Astrocyte (in vitro differentiated cells and primary cell): ENCODE data around the gene KIR2DL3. TPM values are rescaled to one million over a fixed set of nuclear protein-coding genes. Genes with fewer than 3 reads are reported as not detected.
"Not testable (repeated sequence)": the region's sequence is repeated elsewhere in the genome, so short reads cannot be mapped to it uniquely, and the experiment has no call there.

Source experiments
- DNase-seq: peaks from one replicate; pipeline ENCODE4 v3.0.0-alpha.2; 2010; ENCODE audit warnings: low read depth
- FAIRE-seq: peaks from 2 replicates; lab custom pipeline; 2011; peaks lifted over from hg19 to GRCh38; lab: Jason Lieb, UNC
- H2AFZ ChIP-seq: 2 replicates; pipeline ENCODE4 v1.6.0; 2012; ENCODE audit warnings: low read depth, low read length, inconsistent platforms
- H3K27ac ChIP-seq: 2 replicates; pipeline ENCODE4 v1.5.1; 2011; ENCODE audit warnings: low read depth, low read length, inconsistent platforms
- H3K27me3 ChIP-seq: 2 replicates; pipeline ENCODE4 v1.6.0; 2011; ENCODE audit warnings: low read length, inconsistent platforms; ENCODE audit not compliant: insufficient read depth
- H3K36me3 ChIP-seq: 2 replicates; pipeline ENCODE4 v1.5.1; 2011; ENCODE audit warnings: low read length, inconsistent platforms; ENCODE audit not compliant: insufficient read depth
- H3K4me1 ChIP-seq: 2 replicates; pipeline ENCODE4 v1.5.1; 2011; ENCODE audit warnings: low read length, inconsistent platforms; ENCODE audit not compliant: insufficient read depth
- H3K4me2 ChIP-seq: 2 replicates; pipeline ENCODE4 v1.6.0; 2012; ENCODE audit warnings: low read length, inconsistent platforms
- H3K4me3 ChIP-seq: 2 replicates; pipeline ENCODE4 v1.5.1; 2011; ENCODE audit warnings: low read depth, mild to moderate bottlenecking, low read length, inconsistent platforms; ENCODE audit not compliant: insufficient read depth
- H3K79me2 ChIP-seq: 2 replicates; pipeline ENCODE4 v1.6.0; 2012; ENCODE audit warnings: mild to moderate bottlenecking, low read length, inconsistent platforms; ENCODE audit not compliant: insufficient read depth
- H3K9ac ChIP-seq: 2 replicates; pipeline ENCODE4 v1.6.0; 2012; ENCODE audit warnings: mild to moderate bottlenecking, low read length, inconsistent platforms
- H3K9me3 ChIP-seq: 2 replicates; pipeline ENCODE4 v1.5.1; 2012; ENCODE audit warnings: low read depth, mild to moderate bottlenecking, low read length, inconsistent platforms; ENCODE audit not compliant: insufficient read depth
- H4K20me1 ChIP-seq: 2 replicates; pipeline ENCODE4 v1.6.0; 2012; ENCODE audit warnings: low read length, inconsistent platforms; ENCODE audit not compliant: insufficient read depth
- H3K27ac Mint-ChIP-seq: one replicate; pipeline ENCODE4 v1.8.0; 2021; ENCODE audit warnings: mild to moderate bottlenecking, mixed read lengths; ENCODE audit not compliant: unreplicated experiment
- H3K27me3 Mint-ChIP-seq: one replicate; pipeline ENCODE4 v1.8.0; 2021; ENCODE audit warnings: low read depth, mixed read lengths; ENCODE audit not compliant: unreplicated experiment
- H3K36me3 Mint-ChIP-seq: one replicate; pipeline ENCODE4 v1.8.0; 2021; ENCODE audit warnings: low read depth, mixed read lengths; ENCODE audit not compliant: unreplicated experiment
- H3K4me1 Mint-ChIP-seq: one replicate; pipeline ENCODE4 v1.8.0; 2021; ENCODE audit warnings: low read depth, mixed read lengths; ENCODE audit not compliant: unreplicated experiment
- H3K4me3 Mint-ChIP-seq: one replicate; pipeline ENCODE4 v1.8.0; 2021; ENCODE audit warnings: mild to moderate bottlenecking, moderate library complexity, mixed read lengths; ENCODE audit not compliant: unreplicated experiment
- H3K9me3 Mint-ChIP-seq: one replicate; pipeline ENCODE4 v1.8.0; 2021; ENCODE audit warnings: mild to moderate bottlenecking, mixed read lengths; ENCODE audit not compliant: unreplicated experiment
- total RNA-seq: library from RNA; stranded (reverse); gene quantifications from 2 replicates; pipeline ENCODE4 v1.2.1, GENCODE V29; 2021

KIR2DL3 gene
- total RNA-seq, 1 donor from 2014 or later, result not detected

DNA sequence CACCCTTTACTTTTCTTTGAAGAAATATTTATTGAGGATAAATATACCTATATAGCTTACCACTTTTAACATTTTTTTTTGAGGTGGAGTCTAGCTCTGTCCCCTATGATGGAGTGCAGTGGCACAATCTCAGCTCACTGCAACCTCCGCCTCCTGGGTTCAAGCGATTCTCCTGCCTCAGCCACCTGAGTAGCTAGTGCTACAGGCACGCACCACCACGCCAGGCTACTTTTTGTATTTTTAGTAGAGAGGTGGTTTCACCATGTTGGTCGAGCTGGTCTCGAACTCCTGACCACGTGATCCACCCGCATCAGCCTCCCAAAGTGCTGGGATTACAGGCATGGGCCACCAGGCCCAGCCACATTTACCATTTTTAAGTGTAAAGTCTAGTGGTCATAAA, 37.5 kb downstream of the KIR2DL3 start:
- H3K4me2 ChIP-seq, DNase-seq, H3K27ac Mint-ChIP-seq, H3K36me3 ChIP-seq, H3K4me3 Mint-ChIP-seq, H3K27me3 ChIP-seq, H3K27me3 Mint-ChIP-seq, H3K9me3 ChIP-seq, H3K36me3 Mint-ChIP-seq, H3K4me1 ChIP-seq, H2AFZ ChIP-seq, H3K4me1 Mint-ChIP-seq, H3K27ac ChIP-seq, H4K20me1 ChIP-seq, H3K79me2 ChIP-seq, H3K4me3 ChIP-seq, H3K9ac ChIP-seq, FAIRE-seq: not testable (repeated sequence)
- H3K9me3 Mint-ChIP-seq, result peaks cover 13% of the 10 kb centered on the region

DNA sequence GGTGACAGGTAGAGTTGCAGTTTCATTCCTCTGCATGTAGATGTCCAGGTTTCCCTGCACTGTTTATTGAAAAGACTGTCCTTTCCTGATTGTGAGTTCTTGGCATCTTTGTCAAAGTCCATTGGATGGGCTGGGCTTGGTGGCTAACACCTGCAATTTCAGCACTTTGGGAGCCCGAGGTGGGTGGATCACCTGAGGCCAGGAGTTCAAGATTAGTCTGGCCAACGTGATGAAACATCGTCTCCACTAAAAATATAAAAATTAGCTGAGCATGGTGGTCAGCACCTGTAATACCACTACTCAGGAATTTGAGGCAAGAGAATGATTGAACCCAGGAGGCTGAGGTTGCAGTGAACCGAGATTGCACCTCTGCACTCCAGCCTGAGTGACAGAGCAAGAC, 39.5 kb downstream of the KIR2DL3 start:
- H3K9me3 Mint-ChIP-seq, result peaks cover 13% of the 10 kb centered on the region

DNA sequence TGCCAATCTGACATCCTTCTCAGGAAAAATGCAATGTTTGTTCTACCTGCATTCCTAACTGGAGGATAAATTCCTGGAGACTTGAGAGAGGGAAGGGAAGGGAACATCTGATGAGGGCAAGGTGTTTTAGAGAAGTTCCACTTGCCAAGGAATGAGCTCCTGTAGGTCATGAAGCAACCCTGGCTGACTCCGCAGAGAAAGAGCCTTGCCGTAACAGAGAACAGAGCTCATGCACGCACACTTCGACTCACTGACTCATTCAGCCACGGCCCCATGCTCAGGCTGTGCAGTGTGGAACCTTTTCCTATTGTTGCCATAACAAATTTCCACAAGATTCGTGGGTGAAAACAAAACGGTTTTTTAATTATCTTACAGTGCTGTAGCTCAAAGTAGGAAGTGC, 40.6 kb downstream of the KIR2DL3 start:
- FAIRE-seq, result not testable (repeated sequence)

More for the DNA sequence above, 39.5 kb downstream of the KIR2DL3 start:
- H3K9me3 ChIP-seq, DNase-seq, H4K20me1 ChIP-seq, H3K4me1 ChIP-seq, H3K4me3 Mint-ChIP-seq, H3K4me1 Mint-ChIP-seq, H3K4me3 ChIP-seq, H2AFZ ChIP-seq, H3K36me3 ChIP-seq, H3K27me3 Mint-ChIP-seq, H3K27me3 ChIP-seq, H3K27ac Mint-ChIP-seq, H3K79me2 ChIP-seq, FAIRE-seq, H3K9ac ChIP-seq, H3K4me2 ChIP-seq, H3K36me3 Mint-ChIP-seq, H3K27ac ChIP-seq: not testable (repeated sequence)

DNA sequence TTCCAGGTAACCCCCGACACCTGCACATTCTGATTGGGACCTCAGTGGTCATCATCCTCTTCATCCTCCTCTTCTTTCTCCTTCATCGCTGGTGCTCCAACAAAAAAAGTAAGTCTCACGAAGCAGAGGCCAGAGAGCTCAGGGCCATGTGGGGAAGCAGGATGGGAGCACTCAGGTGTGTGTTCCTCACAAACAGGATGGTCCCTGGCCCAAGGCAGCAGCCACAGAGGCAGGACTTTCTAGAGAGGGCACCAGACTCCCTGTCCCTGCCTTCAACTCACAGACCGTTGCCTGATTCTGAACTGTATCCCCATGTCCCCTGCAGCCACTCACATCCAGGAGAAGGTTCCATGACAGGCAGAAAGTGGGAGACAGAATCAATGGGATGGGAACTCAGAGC, 44.6 kb downstream of the KIR2DL3 start:
- not testable (repeated sequence) for H3K27me3 ChIP-seq, FAIRE-seq, H3K9me3 ChIP-seq, H3K4me1 ChIP-seq, H3K36me3 Mint-ChIP-seq, H3K27ac Mint-ChIP-seq, H3K36me3 ChIP-seq, H3K4me2 ChIP-seq, H3K4me3 ChIP-seq, H3K4me1 Mint-ChIP-seq, H4K20me1 ChIP-seq, H3K79me2 ChIP-seq, H3K27me3 Mint-ChIP-seq, H3K27ac ChIP-seq, DNase-seq, H3K4me3 Mint-ChIP-seq, H2AFZ ChIP-seq, H3K9ac ChIP-seq
- H3K9me3 Mint-ChIP-seq, result peaks cover 23% of the 10 kb centered on the region

More for the DNA sequence above, 40.6 kb downstream of the KIR2DL3 start:
- not testable (repeated sequence) for H3K4me3 ChIP-seq, H3K27ac ChIP-seq, H3K27ac Mint-ChIP-seq, H3K79me2 ChIP-seq, H3K9me3 ChIP-seq, H3K4me2 ChIP-seq, H3K4me1 Mint-ChIP-seq, H3K9ac ChIP-seq, H3K27me3 ChIP-seq, H4K20me1 ChIP-seq, H3K27me3 Mint-ChIP-seq, DNase-seq, H3K36me3 ChIP-seq, H3K4me1 ChIP-seq, H3K4me3 Mint-ChIP-seq, H3K36me3 Mint-ChIP-seq, H2AFZ ChIP-seq
- peaks cover 10% of the 10 kb centered on the region for H3K9me3 Mint-ChIP-seq

DNA sequence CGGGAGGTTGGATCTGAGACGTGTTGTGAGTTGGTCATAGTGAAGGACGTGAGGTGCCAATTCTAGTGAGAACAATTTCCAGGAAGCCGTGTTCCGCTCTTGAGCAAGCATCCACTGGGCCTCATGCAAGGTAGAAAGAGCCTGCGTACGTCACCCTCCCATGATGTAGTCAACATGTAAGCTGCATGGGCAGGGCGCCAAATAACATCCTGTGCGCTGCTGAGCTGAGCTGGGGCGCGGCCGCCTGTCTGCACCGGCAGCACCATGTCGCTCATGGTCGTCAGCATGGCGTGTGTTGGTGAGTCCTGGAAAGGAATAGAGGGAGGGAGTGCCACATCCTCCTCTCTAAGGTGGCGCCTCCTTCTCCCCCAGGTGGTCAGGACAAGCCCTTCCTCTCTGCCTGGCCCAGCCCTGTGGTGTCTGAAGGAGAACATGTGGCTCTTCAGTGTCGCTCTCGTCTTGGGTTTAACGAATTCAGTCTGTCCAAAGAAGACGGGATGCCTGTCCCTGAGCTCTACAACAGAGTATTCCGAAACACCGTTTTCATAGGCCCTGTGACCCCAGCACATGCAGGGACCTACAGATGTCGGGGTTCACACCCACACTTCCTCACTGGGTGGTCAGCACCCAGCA, 47.9 kb downstream of the KIR2DL3 start:
- not testable (repeated sequence) for H3K9ac ChIP-seq, H4K20me1 ChIP-seq, H3K4me1 ChIP-seq, H3K27me3 ChIP-seq, H3K36me3 ChIP-seq, H3K4me3 Mint-ChIP-seq, DNase-seq, H2AFZ ChIP-seq, H3K9me3 ChIP-seq, H3K27me3 Mint-ChIP-seq, H3K4me1 Mint-ChIP-seq, H3K36me3 Mint-ChIP-seq, FAIRE-seq, H3K27ac Mint-ChIP-seq, H3K4me3 ChIP-seq, H3K4me2 ChIP-seq, H3K79me2 ChIP-seq, H3K27ac ChIP-seq
- H3K9me3 Mint-ChIP-seq, result peaks cover 25% of the 10 kb centered on the region

DNA sequence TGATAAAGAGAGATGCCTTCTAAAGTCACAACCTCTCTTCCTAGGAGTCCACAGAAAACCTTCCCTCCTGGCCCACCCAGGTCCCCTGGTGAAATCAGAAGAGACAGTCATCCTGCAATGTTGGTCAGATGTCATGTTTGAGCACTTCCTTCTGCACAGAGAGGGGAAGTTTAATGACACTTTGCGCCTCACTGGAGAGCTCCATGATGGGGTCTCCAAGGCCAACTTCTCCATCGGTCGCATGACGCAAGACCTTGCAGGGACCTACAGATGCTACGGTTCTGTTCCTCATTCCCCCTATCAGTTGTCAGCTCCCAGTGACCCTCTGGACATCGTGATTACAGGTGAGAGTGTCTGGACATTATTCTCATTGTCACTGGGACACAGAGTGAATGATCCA, 49.8 kb downstream of the KIR2DL3 start:
- H3K27me3 ChIP-seq, H3K27me3 Mint-ChIP-seq, FAIRE-seq, H3K4me2 ChIP-seq, H3K27ac ChIP-seq, H3K9me3 ChIP-seq, H2AFZ ChIP-seq, H3K36me3 Mint-ChIP-seq, DNase-seq, H3K4me3 ChIP-seq, H3K4me3 Mint-ChIP-seq, H3K36me3 ChIP-seq, H3K27ac Mint-ChIP-seq, H4K20me1 ChIP-seq, H3K9ac ChIP-seq, H3K79me2 ChIP-seq, H3K4me1 ChIP-seq, H3K4me1 Mint-ChIP-seq: not testable (repeated sequence)
- peaks cover 21% of the 10 kb centered on the region for H3K9me3 Mint-ChIP-seq
